Activated CD8-positive, alpha-beta memory T cell treated with anti-CD3 and anti-CD28 coated beads for 24 hours (primary cell): ENCODE data around the gene LUZP1.

Experiments used
- DNase-seq: peaks from one replicate; pipeline ENCODE4 v3.0.0-alpha.2; 2020

The LUZP1 gene

DNA sequence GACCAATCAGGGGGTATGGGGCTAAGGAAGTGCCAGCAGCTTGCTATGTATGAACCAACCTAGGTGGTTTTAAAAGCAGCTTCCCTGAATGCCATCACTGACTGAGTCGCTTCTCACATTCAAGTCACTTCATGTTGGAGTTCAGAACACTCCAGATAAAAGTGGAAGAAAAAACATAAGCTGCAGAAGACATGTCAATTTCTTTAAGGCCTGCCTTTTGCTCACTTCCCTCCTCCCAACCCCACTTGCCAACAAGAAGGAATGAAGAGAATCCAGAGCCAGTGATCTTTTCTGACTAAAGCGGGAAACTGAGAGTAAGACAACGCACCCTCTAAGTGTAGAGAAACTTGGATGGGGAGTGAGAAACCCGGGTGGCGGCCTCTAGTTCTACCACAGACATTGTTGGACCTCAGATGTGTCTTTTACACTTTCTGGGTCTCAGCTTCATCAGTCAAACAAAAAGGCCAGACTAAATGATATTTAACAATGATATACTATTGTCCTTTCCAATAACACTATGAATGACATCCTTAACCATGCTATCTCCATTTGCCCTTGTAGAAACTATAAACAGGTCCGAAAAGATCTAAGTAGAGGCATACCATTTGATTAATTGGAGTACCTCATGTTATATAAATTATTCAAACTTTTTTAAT is 54.1 kb downstream of the LUZP1 start:
- no peak for DNase-seq

DNA sequence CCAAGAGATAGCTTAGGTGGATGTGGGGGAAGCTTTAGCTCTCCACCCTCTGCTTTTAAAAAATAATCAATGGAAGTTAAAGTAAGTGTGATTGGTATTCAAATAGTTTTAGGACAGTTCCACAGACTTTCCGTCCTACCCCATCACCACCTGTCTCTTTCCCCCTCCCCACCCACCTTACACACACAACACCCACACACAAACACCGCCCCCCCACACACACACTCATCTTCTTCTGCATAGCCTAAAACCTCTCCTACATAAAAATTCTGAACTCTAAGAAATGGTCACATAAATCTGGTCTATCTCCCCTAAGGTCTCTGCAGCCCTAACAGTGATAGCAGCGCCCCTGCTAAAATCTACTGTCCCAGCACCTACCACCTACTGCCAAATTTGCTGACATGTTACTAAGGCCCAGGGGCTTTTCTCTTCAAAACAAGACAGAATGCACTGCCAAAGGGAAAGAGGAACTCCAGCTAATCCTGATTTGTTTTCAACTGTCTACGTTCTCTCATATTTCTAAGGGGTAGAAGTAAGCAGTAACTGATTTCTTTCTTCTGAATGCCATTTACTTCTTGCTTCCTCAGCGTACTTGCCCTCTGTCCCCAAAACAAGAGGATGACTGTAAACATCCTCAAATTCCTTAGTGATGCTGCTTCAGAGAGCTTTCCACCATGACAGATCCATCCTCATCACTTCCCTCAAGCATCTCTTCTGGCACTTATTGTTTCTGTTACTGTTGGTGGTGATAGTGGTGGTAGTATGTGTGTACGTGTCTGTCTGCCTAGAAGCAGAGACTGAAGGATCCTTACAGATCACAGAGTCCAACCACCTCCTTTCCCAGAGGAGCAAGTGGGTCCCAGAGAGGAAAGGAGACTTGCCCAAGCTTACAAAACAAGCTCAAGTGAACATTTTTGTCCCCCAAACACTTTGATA is 56.8 kb downstream of the LUZP1 start:
- no peak for DNase-seq

DNA sequence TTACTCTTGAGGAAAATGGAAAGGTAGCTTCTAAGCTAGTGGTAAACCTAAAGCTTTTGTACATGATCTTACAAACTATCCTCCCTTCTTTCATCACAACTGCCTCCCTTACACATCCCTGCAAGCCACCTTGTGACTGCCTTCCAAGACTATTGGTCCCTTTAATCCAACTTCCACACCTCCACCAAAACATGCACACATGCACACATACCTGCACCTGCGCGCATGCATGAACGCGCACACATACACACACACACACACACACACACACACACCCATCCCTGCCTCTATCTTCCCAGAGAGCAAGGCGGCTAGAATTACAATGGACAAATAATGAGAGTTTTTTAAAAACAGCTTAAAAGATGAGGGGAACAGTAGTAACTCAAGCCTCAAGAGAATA is 58.3 kb downstream of the LUZP1 start:
- DNase-seq: no peak

DNA sequence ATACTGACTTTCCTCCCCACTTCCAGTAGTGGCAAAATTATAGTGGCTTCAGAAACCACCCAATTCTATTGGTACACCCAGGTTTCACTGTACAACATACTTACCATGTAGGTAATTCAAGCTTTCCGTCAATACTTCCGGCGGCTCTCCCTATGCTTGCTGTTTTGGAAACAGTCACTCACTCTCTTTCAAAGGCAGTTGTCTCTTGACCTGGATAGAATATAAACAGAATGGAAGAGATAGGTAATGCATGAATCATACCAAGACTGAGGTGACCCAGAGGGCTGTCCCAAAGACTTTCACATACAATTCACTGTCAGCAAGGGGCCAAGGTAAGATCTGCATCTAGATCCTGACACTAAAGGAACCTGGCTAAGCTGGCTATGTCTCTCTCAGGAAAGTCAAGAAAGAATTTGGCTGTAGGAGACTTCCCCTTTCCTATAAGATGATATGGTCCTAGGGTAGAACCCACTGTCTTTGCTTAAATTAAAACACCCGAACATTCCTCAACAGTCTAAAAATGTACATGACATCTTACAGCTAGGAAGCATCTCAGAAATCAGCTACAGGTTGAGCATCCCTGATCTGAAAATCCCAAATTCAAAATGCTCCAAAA is 59.6 kb downstream of the LUZP1 start:
- no peak for DNase-seq

DNA sequence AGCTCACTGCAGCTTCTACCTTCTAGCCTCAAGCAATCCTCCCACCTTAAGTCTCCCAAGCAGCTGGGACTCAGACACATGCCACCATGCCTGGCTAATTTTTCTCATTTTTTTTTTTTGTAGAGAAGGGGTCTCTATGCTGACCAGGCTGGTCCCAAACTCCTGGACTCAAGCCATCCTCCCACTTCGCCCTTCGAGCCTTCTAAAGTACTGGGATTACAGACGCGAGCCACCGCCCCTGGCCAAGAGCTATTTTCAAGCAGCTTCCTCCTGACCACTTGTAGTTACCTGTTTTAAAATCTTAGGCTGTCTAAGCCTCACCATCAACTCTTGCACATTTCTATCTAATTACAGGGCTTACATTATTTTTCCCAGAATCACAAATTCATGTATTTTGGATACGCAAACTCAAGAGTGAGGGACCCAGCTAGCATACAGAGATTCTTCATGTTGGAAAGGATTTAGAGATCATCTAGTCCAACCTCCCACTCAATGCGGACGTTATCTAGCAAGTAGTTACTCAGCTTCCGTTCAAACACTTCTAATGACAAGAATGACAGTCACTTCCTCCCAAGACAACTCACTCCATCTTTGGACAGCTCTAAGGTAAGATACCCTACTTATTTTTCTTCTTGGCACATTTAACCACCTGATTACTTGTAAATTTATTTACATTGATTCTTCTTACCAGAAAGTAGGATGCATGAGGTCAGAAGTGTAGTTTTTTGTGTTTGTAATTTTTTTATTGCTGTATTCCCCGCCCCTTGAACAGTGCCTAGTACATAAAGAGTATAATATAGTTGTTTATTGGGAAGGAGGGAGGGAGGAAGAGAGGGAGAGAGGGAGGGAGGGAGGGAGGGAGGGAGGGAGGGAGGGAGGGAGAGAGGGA is 65.4 kb downstream of the LUZP1 start:
- no peak for DNase-seq

DNA sequence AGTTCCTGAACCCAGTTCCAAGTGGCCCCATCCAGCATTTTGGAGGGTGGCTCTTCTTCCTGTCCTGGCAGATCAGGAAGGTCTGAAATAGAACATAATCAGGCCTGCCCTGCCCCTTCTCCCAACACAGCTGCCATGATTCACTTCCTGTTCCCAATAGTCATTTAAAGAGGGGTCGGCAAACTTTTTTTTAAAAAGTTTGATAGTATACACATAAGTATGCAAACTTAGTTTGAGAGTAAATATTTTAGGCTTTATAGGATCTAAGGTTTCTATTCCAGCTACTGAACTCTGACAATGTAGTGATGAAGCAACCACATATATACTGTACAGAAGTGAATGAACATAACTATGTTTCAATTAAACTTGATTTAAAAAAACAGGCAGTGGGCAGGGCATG is 66.4 kb downstream of the LUZP1 start:
- no peak for DNase-seq

DNA sequence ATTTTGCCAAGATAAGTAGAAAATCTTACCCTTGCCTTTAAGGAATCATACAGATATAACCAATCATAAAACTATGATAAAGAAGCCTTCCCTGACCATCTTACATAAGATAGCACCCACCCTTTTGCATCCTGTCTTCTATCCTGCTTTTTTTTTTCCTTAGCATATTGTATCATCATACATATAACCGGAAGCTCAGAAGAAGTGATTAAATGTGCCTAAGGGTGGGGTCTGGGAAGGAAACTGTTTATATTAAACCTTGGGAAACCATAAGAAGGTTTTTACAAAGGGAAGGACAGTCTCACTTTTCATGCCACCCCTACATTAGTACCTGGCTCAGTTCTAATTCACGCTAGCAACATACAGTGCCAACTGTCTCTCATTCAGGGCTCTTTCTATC is 66.8 kb downstream of the LUZP1 start:
- no peak for DNase-seq

DNA sequence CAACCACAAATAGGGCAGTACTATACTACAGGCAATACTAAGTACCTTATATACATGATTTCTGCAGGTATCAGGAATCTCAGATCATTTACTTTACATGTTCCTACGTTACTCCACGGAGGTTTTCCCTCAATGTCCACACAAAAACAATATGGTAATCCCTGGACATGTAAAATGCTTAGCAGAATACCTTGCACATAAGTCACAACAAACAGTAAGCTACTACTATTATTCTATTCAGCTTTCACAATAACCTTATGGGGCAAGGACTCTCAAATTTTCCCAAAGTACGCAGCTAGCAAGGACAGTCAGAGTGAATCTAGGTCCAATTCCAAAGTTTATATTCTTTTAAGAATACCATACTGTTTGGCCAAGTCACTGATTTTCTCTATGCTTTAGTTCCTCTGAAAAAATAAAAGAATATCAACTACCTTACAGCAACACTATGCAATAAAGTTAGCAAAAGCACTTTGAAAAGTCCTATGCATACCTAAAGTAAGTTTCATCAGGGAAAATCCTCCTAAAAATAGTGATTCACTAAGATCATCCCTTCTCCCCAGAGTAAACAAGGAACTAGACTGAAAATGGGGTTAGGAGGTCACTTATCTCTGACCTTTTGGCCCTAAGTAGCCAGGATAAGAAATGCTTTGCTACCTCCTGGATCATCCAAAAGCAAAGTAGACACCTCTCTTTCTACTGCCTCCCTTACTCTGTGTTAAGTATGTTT is 67.4 kb downstream of the LUZP1 start:
- DNase-seq: no peak

DNA sequence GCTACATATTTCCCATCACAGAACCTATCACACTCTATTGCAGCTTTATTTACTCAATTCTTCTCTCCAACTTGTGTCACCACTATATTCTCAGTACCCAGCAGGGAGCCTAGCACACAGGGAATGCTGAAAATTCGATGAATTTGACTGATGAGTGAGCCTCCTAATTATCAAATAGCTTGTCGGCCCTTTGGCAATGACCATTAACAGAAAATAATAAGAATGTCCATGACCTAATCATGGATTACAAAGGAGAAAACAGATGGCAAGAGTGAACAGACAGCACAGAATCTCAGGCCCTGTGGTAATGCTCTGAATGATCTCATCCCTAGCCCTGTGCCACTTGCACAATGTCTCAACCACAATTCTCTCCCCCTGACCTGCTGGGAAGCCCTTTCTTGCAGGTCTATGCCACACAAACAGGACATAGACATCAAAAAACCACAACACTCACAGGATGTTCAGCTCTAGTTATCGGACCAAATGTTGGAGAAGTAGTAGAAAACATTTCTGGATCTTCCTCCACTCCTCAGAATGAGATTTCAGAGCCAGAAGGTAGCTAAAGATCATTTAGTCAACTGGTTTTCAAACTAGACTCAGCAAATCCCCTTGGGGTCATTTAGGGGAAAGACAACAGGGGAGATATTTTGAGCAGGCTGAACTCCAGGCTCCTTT is 68.4 kb downstream of the LUZP1 start:
- DNase-seq: no peak

DNA sequence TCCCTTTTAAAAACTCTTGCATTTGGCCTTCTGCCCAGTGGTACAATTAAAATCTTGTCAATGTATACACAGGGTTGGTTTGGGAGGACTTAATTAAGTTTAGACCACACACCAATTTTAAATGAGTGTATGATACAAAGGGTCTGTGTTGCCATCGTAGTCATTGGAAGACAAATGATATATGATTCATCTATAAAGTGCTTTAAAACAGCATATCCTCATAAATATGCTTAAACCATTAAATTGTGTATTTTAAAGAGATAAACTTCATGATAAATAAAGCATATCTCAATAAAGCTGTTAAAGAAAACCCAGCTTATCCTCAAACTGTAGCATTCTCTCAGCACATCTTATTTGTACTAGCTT is 69.5 kb downstream of the LUZP1 start:
- DNase-seq: no peak

DNA sequence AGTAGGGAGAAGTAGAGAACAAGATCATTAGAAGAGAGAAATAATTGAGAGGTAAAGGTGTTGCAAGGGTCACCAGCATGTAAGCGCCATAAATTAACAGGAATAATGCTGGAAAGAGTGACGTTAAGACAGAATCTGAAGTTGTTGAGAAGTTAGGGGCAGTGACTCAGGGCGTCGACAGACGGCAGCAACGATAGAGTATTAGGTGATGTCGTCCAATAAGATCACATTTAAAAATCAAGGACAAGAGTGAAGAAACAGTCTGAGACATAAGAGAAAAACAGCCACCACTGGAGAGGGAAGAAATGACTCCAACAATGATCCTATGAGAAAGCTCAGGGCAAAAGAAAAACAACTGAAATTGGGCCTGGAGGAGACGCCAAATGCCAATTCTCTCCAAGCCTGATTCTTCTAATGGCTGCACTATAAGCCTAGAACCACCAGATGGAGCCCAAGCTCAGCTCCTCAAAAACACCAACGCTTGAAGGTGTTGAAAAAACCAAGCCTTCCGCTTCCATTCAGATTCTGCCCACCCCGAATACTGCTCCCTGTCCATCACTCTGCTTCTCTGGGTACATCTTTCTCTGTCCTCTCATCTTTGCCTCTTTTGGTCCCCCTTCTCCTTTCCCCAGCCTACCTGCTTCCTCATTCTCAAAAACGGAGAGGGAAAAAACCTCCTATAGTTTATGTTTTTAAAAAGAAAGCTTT is 70.0 kb downstream of the LUZP1 start:
- DNase-seq: peak; percentile 77

DNA sequence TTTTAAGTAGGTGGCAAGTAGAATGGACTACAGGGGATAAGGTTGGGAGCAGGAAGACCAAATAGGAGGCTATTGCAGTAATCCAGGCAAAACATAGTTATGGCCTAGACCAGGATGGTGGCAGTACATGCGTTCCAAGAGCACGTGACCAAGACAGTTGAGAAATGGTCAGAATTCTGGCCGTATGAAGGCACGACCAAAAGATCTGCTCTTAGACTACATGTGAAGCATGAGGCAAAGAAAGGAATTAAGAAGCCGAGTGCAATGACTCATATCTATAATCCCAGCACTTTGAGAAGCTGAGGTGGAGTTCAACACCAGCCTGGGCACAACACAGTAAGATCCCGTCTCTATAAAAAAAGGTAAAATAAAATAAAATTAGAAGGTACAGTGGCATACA is 71.3 kb downstream of the LUZP1 start:
- DNase-seq: no peak

DNA sequence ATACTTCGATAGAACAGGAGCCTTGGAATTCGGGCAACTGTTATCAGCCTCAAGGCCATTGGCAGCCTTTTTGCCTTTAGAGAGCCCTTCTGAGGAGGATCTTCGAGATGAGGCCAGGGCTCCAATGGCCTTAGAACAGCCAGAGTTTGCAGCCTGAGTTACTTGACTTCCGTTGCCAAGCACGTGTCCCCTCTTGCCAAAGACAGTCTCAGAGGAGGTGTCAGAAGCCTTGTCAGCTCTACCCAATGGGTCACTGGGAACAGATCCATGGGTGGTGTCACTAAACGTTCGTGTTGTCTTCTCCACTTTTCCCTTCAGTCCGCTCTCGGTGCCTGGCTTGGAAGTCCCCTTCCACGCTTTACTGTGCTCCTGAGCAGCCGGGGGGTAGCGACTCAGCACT is 76.2 kb downstream of the LUZP1 start:
- no peak for DNase-seq

DNA sequence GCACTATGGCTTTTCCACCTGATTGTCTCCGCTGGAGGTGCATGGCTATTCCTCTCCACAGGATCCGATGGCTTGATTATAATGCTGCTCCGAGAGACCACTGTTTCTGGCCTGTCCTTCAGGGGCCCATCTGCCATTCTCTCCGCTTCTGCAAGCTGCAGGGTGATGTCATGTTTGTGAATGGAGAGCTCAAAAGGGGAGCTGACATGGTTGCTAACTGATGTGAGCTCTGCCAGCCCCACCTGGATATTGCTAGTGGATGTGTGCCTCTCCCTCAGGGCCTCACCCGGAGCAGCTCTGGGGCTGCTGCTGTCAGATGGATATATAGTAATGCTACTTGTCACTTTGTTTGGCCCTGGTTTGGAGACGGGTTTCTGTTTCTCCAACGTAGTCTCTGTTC is 77.1 kb downstream of the LUZP1 start:
- no peak for DNase-seq

DNA sequence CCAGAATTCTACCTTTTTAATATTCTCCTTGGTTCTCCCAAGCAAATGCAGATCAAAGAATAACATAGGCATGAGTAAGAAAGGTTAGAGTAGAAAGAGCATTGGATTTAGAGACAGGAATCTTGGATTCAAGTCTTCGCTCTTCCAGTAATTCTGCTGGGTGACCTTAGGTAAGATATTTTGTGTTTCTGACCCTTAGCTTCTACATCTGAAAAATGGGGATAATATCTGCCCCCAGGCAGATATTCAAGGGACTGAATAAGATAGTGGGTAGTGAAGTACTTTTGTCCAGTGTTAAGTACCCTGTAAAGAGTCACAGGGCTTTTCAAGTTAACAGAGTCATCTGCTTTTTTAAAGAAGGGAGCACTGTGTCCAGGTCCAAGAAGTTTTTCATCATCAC is 78.6 kb downstream of the LUZP1 start:
- no peak for DNase-seq

DNA sequence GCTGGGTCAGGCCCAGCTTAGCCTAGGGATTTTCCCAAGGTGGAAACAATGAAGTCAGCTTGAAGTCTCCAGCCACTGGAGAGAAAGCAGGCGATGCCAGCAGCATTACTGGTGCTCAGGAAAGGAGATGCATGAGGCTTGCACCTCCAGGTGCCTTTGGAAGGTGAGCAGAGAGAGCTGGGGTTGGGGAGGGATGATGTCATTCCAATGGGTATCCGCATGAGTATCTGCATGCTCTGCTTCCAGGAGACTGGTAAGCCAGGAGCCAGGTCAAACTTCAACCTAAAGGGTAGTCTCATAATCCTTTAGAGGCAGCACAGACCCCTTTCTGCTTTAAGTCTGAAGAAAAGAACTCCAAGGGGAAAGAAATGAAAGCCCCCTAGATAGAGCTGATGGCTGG is 80.6 kb downstream of the LUZP1 start:
- no peak for DNase-seq

DNA sequence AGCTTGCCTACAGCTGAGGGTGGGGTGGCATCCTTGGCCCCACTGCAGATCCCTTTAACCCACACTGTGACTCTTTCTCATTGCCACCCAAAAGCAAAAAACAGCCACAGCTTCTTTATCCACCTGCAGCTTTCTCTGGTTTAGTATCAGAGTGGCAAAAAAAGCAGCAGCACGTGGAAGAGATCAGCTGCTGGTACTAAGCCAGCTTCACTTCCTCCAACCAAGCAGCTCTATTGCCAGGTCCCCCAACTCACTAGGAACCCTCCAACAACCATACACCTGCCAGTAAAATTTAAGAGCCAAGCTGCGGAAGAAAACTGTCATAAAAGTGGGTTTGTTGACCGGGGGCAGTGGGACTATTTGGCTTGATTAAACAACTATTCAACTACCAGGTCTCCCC is 83.0 kb downstream of the LUZP1 start:
- DNase-seq: no peak

DNA sequence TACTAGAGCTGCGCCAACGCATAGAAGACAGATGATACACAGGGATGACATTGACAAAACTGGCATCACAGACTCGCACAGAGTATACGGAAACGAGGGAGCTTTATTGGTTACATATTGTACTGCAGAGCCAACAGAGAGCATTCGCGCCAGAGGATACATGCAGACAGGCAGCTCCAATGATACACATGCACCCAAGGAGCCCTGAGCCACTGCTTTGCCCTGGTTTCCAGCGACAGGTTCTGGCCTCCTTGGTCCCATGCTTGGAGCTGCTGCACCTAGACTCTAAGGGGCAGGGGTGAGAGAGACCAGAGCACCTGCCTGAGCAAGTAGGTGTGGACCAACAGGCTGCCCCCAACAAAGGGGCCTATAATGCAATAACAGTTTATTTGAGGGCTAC is 83.8 kb downstream of the LUZP1 start:
- DNase-seq: no peak

DNA sequence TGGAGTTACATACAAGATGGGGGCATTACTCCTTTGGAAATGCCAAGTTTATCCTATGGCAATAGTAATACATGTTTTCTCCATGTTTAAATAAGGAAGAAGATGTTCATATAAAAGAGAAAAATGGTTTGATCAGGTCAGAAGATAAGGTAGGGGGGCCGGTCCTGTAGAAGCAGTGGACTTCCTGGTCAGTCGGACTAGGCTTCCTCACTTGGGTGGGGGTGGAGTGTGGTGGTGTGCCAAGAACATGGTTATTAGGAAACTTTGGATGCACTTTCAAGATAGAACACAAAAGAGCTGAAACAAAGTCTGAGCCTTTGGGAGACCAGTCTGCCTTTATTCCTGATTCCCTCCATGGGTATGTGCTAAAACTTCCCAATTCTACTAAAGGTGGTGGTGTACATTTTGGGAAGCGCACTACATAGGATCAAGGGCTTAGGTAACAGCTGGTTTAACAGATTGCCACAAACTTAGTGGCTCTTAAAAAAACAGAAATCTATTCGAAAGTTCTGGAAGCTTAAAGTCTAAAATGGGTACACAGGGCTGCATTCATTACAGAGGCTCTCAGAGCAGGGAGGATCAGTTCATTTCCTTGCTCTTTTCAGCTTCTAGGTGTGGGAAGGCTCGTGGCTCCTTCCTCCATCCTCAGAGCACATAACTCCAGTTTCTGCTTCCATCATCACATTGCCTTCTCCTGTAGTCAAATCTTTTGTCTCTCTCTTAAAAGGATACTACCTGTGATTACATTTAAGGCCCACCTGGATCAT is 84.8 kb downstream of the LUZP1 start:
- no peak for DNase-seq

DNA sequence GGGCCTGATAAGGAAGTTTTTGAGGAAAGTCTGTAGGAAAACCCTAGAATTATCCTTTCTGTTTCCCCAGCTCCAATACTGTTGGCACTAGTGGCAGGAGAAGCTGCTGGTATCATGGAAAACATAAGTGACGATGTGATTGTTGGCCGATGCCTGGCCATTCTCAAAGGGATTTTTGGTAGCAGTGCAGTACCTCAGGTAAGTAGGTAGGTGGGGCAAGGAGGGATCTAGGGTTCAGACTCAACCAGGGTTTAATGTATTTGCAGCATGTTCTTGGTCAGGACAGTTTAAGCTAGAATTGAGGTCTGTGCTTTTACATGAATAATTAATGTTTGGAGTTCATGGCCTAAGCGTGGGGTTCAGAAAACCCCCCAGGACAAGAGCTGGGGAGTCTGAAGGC is 87.3 kb downstream of the LUZP1 start:
- DNase-seq: no peak
